GM23338 (cell line): ENCODE data around the gene MAGEB16. TPM values are rescaled to one million over a fixed set of nuclear protein-coding genes. Genes with fewer than 3 reads are reported as not detected.

Experiments
- ATAC-seq: fragments of 200-7000 bp; cut with Tn5 transposase; 3 replicates; pipeline ENCODE4 v1.9.1; 2020
- DNase-seq: peaks from one replicate; pipeline ENCODE4 v3.0.0-alpha.2; 2015; ENCODE audit warnings: low spot score
- H2AFZ ChIP-seq: fragments of 200-600 bp; sonication (generic); 2 replicates; pipeline ENCODE4 v1.8.0; 2016; ENCODE audit warnings: antibody characterized with exemption, mild to moderate bottlenecking, moderate library complexity
- H3F3A ChIP-seq: fragments of 200-600 bp; sonication (generic); replicated peaks from 2 replicates; pipeline ENCODE4 v1.8.0; 2017; ENCODE audit warnings: antibody characterized with exemption, mixed run types, low read depth
- H3K27ac ChIP-seq: fragments of 200-600 bp; sonication (generic); 2 replicates; pipeline ENCODE4 v1.6.1; 2016; ENCODE audit warnings: low read depth
- H3K27me3 ChIP-seq: fragments of 200-600 bp; sonication (generic); 2 replicates; pipeline ENCODE4 v1.8.0; 2016; ENCODE audit warnings: mild to moderate bottlenecking, mixed run types, moderate library complexity; ENCODE audit not compliant: insufficient read depth
- H3K36me3 ChIP-seq: fragments of 200-600 bp; sonication (generic); 2 replicates; pipeline ENCODE4 v1.8.0; 2016; ENCODE audit warnings: mild to moderate bottlenecking; ENCODE audit not compliant: insufficient read depth
- H3K4me1 ChIP-seq: fragments of 200-600 bp; sonication (generic); 2 replicates; pipeline ENCODE4 v1.8.0; 2016; ENCODE audit warnings: mild to moderate bottlenecking, moderate library complexity; ENCODE audit not compliant: insufficient read depth
- H3K4me2 ChIP-seq: fragments of 200-600 bp; sonication (generic); 2 replicates; pipeline ENCODE4 v1.7.1; 2017; ENCODE audit warnings: mixed run types
- H3K4me3 ChIP-seq: fragments of 200-600 bp; sonication (generic); 2 replicates; pipeline ENCODE4 v1.6.1; 2016; ENCODE audit warnings: mixed run types
- H3K79me2 ChIP-seq: fragments of 200-600 bp; sonication (generic); replicated peaks from 2 replicates; pipeline ENCODE4 v1.8.0; 2017; ENCODE audit warnings: mild to moderate bottlenecking; ENCODE audit not compliant: insufficient read depth
- H3K9me2 ChIP-seq: fragments of 200-600 bp; sonication (generic); 2 replicates; pipeline ENCODE4 v1.8.0; 2017; ENCODE audit not compliant: insufficient read depth
- H4K20me1 ChIP-seq: fragments of 200-600 bp; sonication (generic); replicated peaks from 2 replicates; pipeline ENCODE4 v1.8.0; 2017; ENCODE audit warnings: mild to moderate bottlenecking; ENCODE audit not compliant: insufficient read depth
- H3K27ac Mint-ChIP-seq: 2 replicates; pipeline ENCODE4 v1.8.0; 2020; ENCODE audit warnings: inconsistent platforms, mild to moderate bottlenecking, moderate library complexity, mixed read lengths
- H3K27me3 Mint-ChIP-seq: 3 replicates; pipeline ENCODE4 v1.8.0; 2022; ENCODE audit warnings: low read depth, mild to moderate bottlenecking, moderate library complexity, mixed read lengths, inconsistent platforms; ENCODE audit not compliant: insufficient read depth, poor library complexity
- H3K36me3 Mint-ChIP-seq: 3 replicates; pipeline ENCODE4 v1.8.0; 2021; ENCODE audit warnings: low read depth, mild to moderate bottlenecking, inconsistent platforms, moderate library complexity, mixed read lengths
- H3K4me1 Mint-ChIP-seq: 3 replicates; pipeline ENCODE4 v1.8.0; 2020; ENCODE audit warnings: mild to moderate bottlenecking, inconsistent platforms, mixed read lengths
- H3K4me3 Mint-ChIP-seq: 3 replicates; pipeline ENCODE4 v1.8.0; 2021; ENCODE audit warnings: moderate library complexity, mild to moderate bottlenecking, inconsistent platforms, mixed read lengths
- H3K9me3 Mint-ChIP-seq: 3 replicates; pipeline ENCODE4 v1.8.0; 2020; ENCODE audit warnings: moderate library complexity, mild to moderate bottlenecking, inconsistent platforms, mixed read lengths
- CREB1 ChIP-seq: fragments of 250-450 bp; sonication (Bioruptor Pico); IDR thresholded peaks from 2 replicates; pipeline ENCODE4 v1.5.0; 2020; ENCODE audit warnings: low read depth, mild to moderate bottlenecking, moderate library complexity
- CTCF ChIP-seq, 2 experiments: fragments of 200-600 bp in 1 of 2; sonication (generic) in 1 of 2; conservative IDR thresholded peaks; 2 replicates each; pipeline versions ENCODE4 v1.5.1 to v1.6.1; 2016 to 2017; ENCODE audit warnings: antibody characterized with exemption in 2 of 2, low read depth in 2 of 2, mild to moderate bottlenecking in 2 of 2, moderate library complexity in 1 of 2
- EZH2 ChIP-seq: fragments of 200-600 bp; sonication (generic); IDR thresholded peaks from one replicate; pipeline ENCODE4 v1.8.0; 2017; ENCODE audit warnings: antibody characterized with exemption, mild to moderate bottlenecking, low read depth; ENCODE audit not compliant: unreplicated experiment
- EZH2phosphoT487 ChIP-seq: fragments of 200-600 bp; sonication (generic); IDR thresholded peaks from one replicate; pipeline ENCODE4 v1.8.1; 2018; ENCODE audit warnings: antibody characterized with exemption; ENCODE audit not compliant: unreplicated experiment
- JUNB ChIP-seq: IDR thresholded peaks from one replicate; pipeline ENCODE4 v1.6.1; 2016; ENCODE audit warnings: antibody characterized with exemption; ENCODE audit not compliant: unreplicated experiment
- NANOG ChIP-seq: IDR thresholded peaks from 2 replicates; pipeline ENCODE4 v1.6.1; 2016; ENCODE audit warnings: antibody characterized with exemption, borderline replicate concordance
- POLR2AphosphoS5 ChIP-seq: IDR thresholded peaks from 2 replicates; pipeline ENCODE4 v1.6.1; 2016; ENCODE audit warnings: antibody characterized with exemption, low read depth
- REST ChIP-seq: IDR thresholded peaks from one replicate; pipeline ENCODE4 v1.6.1; 2018; ENCODE audit warnings: antibody characterized with exemption; ENCODE audit not compliant: unreplicated experiment
- STAT1 ChIP-seq: IDR thresholded peaks from one replicate; pipeline ENCODE4 v1.6.1; 2016; ENCODE audit warnings: antibody characterized with exemption; ENCODE audit not compliant: unreplicated experiment
- ZNF114 ChIP-seq: fragments of 250-450 bp; sonication (Bioruptor Pico); IDR thresholded peaks from 2 replicates; pipeline ENCODE4 v1.5.0; 2020; ENCODE audit warnings: mild to moderate bottlenecking, moderate library complexity
- ZNF331 ChIP-seq: fragments of 250-450 bp; sonication (Bioruptor Pico); IDR thresholded peaks from 2 replicates; pipeline ENCODE4 v1.5.0; 2020; ENCODE audit warnings: low read depth, mild to moderate bottlenecking, moderate library complexity
- polyA plus RNA-seq: library from polyadenylated mRNA; unstranded; fragments of >200 nt; fragmentation: Nextera tagmentation; extraction: Ambion mirVana; gene quantifications from 2 replicates; pipeline ENCODE4 v1.2.1, GENCODE V29; 2016
- total RNA-seq: library from RNA; depleted of rRNA; stranded (reverse); fragments of >200 nt; shearing (Covaris generic); gene quantifications from 2 replicates; pipeline ENCODE4 v1.2.3, GENCODE V29; 2014
- TF ChIP-seq, protein P1 (sequence below): fragments of 250-450 bp; sonication (Bioruptor Pico); IDR thresholded peaks from 2 replicates; pipeline ENCODE4 v1.5.0; 2020; ENCODE audit warnings: mild to moderate bottlenecking, moderate library complexity
- TF ChIP-seq, protein P2 (sequence below): IDR thresholded peaks from 2 replicates; pipeline ENCODE4 v1.6.1; 2016; ENCODE audit warnings: antibody characterized with exemption

Gene MAGEB16
- total and polyA plus RNA-seq, 2 experiments from 2014 or later: 0.42 TPM; not detected in 1

DNA sequence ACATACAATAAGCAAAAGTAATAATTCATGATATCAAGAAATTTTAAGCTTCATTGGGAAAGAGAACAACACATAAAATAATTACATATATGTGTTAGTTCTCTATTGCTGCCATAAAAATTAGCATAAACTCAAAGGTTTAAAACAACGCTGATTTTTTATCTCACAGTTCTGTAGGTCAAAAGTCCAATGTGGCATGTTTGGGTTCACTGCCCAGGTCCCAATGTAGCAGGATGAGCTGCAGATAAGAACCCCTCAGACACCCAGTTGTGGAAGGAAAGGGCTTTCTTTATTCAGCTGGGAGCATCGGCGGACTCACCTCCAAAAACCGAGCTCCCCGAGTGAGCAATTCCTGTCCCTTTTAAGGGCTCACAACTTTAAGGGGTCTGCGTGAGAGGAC is 13.1 kb upstream of the MAGEB16 start:
- Histone ChIP-seq H2AFZ (no peak overlapping the region), H3K36me3 (no peaks in the 10 kb centered on the region), H3K4me2 (no peak overlapping the region), H3K27me3 (no peaks in the 10 kb centered on the region), H3K9me2 (no peaks in the 10 kb centered on the region), H3K4me1 (no peaks in the 10 kb centered on the region), H4K20me1 (no peaks in the 10 kb centered on the region), H3K79me2 (no peaks in the 10 kb centered on the region), H3K4me3 (no peak overlapping the region), H3K27ac (no peak overlapping the region), H3F3A (no peaks in the 10 kb centered on the region)
- H3K27ac Mint-ChIP-seq: no peak overlapping the region
- DNase-seq: no peak
- TF ChIP-seq POLR2AphosphoS5 (no peak), JUNB (no peak), EZH2phosphoT487 (no peak), ZNF331 (CRISPR knock-in tag) (no peak), REST (no peak), ZNF114 (CRISPR knock-in tag) (no peak), CREB1 (CRISPR knock-in tag) (no peak), CTCF (conservative IDR thresholded peaks at IDR 0.05; ENCODE audit: low read depth in 2 of 2) (no peak), STAT1 (no peak), EZH2 (no peak), NANOG (no peak)
- TF ChIP-seq, protein P1, sequence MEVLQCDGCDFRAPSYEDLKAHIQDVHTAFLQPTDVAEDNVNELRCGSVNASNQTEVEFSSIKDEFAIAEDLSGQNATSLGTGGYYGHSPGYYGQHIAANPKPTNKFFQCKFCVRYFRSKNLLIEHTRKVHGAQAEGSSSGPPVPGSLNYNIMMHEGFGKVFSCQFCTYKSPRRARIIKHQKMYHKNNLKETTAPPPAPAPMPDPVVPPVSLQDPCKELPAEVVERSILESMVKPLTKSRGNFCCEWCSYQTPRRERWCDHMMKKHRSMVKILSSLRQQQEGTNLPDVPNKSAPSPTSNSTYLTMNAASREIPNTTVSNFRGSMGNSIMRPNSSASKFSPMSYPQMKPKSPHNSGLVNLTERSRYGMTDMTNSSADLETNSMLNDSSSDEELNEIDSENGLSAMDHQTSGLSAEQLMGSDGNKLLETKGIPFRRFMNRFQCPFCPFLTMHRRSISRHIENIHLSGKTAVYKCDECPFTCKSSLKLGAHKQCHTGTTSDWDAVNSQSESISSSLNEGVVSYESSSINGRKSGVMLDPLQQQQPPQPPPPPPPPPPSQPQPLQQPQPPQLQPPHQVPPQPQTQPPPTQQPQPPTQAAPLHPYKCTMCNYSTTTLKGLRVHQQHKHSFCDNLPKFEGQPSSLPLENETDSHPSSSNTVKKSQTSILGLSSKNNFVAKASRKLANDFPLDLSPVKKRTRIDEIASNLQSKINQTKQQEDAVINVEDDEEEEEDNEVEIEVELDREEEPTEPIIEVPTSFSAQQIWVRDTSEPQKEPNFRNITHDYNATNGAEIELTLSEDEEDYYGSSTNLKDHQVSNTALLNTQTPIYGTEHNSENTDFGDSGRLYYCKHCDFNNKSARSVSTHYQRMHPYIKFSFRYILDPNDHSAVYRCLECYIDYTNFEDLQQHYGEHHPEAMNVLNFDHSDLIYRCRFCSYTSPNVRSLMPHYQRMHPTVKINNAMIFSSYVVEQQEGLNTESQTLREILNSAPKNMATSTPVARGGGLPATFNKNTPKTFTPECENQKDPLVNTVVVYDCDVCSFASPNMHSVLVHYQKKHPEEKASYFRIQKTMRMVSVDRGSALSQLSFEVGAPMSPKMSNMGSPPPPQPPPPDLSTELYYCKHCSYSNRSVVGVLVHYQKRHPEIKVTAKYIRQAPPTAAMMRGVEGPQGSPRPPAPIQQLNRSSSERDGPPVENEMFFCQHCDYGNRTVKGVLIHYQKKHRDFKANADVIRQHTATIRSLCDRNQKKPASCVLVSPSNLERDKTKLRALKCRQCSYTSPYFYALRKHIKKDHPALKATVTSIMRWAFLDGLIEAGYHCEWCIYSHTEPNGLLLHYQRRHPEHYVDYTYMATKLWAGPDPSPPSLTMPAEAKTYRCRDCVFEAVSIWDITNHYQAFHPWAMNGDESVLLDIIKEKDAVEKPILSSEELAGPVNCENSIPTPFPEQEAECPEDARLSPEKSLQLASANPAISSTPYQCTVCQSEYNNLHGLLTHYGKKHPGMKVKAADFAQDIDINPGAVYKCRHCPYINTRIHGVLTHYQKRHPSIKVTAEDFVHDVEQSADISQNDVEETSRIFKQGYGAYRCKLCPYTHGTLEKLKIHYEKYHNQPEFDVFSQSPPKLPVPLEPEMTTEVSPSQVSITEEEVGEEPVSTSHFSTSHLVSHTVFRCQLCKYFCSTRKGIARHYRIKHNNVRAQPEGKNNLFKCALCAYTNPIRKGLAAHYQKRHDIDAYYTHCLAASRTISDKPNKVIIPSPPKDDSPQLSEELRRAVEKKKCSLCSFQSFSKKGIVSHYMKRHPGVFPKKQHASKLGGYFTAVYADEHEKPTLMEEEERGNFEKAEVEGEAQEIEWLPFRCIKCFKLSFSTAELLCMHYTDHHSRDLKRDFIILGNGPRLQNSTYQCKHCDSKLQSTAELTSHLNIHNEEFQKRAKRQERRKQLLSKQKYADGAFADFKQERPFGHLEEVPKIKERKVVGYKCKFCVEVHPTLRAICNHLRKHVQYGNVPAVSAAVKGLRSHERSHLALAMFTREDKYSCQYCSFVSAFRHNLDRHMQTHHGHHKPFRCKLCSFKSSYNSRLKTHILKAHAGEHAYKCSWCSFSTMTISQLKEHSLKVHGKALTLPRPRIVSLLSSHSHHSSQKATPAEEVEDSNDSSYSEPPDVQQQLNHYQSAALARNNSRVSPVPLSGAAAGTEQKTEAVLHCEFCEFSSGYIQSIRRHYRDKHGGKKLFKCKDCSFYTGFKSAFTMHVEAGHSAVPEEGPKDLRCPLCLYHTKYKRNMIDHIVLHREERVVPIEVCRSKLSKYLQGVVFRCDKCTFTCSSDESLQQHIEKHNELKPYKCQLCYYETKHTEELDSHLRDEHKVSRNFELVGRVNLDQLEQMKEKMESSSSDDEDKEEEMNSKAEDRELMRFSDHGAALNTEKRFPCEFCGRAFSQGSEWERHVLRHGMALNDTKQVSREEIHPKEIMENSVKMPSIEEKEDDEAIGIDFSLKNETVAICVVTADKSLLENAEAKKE (CRISPR knock-in tag): no peak
- TF ChIP-seq, protein P2, sequence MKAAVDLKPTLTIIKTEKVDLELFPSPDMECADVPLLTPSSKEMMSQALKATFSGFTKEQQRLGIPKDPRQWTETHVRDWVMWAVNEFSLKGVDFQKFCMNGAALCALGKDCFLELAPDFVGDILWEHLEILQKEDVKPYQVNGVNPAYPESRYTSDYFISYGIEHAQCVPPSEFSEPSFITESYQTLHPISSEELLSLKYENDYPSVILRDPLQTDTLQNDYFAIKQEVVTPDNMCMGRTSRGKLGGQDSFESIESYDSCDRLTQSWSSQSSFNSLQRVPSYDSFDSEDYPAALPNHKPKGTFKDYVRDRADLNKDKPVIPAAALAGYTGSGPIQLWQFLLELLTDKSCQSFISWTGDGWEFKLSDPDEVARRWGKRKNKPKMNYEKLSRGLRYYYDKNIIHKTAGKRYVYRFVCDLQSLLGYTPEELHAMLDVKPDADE: no peak
- peaks cover 12% of the 10 kb centered on the region; the same call in 2 of the 3 replicates for H3K4me1 Mint-ChIP-seq
- no peak for ATAC-seq
- no peaks in the 10 kb centered on the region for H3K36me3 Mint-ChIP-seq
- no peak overlapping the region for H3K4me3 Mint-ChIP-seq
- H3K27me3 Mint-ChIP-seq: no peaks in the 10 kb centered on the region
- no peaks in the 10 kb centered on the region for H3K9me3 Mint-ChIP-seq
